ENCODE measurements around the gene ITGB1.

The ITGB1 gene

DNA sequence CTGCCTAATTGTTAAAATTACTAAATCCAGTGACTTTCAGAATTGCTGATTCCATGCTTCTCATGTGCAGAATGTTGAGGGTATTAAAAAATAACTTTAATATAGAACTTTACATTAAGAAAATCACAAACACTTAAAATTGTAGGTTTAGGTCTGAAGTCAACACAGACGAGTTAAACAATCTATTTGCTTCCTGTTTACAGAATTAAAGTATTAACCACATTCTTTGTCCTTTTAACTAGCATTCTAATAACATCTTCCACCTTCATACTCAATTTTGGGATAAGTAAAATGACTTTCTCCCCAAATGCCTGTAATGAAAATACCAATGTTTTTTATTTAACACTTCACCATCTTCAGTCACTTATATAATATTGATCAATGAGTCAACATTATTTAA lies 2.2 kb downstream of the ITGB1 start:
- no peak for DNase-seq

DNA sequence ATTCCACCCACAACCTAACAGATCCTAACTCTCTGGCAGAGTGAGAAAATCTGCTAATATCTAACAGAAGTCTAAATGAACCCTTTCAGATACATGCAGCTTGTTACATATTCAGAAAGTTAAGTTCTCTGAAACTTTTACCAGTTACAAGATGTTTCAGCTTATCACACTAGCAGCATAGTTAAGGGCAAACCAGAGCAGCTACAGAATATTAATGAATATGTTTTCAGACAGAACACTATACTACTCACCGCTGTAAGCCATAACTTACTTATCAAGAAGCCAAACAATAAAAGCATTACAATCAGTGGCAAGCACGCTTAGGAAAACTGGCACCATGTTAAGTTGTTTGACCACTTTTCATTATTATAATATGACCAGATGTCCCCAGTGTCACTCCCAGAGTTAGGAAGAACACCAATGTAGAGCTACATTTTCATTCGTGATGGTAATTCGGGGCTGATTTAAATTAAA lies 2.7 kb downstream of the ITGB1 start:
- DNase-seq, result no peak

DNA sequence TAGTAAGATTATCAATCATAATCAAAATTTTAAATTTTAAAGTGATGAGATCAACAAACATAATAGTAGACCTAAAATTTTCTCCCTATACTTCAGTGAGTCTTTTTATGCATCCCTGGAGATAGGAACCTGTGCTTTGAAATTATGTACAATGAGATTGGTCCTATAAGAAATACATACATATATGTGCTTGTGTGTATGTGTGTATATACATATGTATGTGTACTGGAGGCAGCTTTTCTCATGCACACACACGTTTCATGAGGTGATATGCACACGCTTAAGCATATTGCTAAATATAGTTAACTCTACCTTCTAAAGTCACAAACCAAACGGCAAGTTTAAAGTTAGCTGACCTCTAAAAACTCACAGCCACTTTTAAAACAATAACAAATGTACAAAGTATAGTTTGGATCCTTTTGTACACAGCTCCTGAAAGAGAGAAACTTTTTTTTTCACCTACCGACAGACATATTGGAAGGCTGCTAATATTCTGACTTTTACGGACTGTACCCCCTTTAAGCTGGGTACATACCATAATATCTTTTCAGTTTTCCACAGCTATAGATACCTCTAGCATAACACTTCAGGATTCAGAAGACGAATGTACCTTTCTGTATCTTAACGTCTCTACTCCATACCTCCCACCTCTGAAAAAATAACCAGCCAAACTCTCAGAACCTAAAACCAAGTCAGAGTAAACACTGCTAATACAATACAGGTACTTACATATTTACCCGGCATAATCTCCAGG lies 3.3 kb downstream of the ITGB1 start:
- DNase-seq, result no peak

DNA sequence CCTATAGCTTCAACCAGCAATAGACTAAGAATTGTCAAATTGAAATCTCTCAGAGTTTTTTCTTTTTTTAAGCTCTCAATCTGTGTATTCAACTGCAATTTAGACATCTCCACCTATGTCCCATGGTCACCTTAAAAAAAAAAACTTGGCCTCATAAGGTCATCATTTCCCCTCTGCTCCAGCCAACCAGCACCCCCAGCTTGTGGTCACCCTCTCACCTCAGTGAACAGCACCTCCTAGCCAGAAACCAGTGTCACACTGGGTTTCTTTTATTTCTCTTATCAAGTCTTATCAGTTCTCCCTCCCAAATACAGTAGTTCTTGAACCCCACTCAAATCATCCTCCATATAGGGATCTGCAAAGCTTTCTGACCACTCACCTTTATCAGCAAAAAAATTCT lies 4.0 kb downstream of the ITGB1 start:
- no peak for DNase-seq

DNA sequence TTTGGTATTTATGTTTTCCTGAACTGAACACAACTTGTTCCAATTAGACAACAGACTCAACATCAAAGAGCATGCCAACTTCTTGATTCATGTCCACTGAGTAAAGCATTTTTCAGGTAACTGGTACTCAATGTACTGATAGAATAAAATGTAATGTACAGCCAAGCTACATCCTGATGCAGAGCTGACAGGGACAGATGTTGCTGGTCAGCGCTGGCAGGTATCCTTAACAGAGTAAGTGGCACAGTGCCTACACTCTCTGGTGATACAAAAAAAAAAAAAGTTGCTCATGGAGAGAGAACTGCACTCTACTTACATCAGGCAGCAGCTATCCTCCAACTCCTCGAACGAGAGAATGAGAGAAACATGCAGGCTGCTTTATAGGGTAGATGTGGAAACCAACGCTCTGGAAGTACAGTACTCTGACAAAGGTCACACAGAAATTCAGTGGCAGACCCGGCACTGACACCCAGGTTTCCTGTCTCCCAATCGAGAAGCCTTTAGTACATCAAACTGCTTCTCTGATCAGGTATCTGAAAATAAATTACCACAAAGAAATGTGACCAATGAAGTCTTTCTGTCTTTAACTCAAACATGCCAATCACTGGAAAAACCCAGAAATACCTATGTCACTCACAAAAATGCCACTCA lies 4.6 kb downstream of the ITGB1 start:
- DNase-seq, result no peak

DNA sequence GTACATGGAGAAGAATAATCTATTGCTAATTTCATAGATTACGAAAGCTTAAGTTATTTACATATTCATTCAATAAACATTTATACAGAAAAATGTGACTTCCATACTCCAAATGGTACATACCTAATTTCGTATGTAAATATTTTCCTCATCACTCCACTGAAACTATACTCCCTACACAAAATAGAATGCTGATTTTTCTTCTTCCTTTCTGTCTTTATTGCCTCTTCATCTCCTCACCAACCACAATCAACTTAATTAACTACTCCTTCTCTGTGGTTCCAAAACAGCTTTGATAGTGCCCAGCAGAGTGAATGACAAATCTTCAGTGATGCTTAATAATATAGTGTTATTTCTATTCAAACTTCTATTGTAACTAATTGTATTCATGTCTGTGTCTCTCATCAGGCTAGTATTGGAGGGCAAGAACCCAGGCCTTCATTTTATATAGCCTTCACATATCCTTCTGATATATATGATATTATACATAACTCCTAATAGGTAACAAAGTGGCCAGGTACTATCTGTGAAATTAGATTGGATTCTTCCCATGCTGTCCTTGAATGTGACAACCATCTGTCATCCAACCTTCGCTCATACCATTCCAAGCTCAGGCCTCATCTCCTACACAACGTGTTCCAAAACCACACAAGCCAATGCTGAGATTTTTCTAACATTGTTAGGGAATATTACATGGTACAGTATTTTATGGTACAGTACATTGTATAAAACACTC lies 5.3 kb downstream of the ITGB1 start:
- no peak for DNase-seq

DNA sequence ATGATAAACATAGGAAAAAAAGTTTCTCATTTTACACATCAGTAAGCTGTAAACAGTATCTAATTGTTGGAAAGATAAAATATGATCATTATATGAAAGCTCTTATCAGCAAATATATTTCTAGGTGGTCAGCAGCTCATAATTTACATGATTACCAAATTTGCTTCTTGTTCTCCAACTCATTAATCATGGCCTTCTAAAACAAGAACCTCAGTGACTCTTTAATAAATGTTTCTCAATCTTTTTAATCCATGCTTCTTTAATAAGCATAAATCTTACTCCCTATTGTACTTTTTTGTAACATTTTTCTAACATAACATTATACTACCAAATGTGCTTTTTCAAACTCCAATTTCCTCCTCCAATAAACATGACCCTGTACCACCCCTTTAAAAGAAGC lies 5.9 kb downstream of the ITGB1 start:
- DNase-seq, result no peak

DNA sequence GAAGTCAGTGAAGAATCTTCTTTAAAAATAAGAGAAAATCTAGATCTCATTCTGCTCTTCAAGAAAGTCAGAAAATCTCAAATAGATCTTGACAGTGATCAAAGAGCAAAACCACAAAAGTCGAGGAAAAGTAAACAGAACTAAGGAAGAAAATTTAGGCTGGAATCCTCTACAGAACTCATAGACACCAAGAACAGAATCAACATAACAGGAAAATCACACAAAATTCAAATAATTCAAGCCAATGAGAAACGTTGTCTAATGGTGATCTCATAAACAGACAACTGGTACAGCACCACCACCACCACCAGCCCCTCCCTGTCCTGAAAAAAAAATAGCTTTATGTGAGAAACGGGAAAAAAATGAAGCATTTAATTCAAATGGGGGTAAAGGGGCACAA lies 6.9 kb downstream of the ITGB1 start:
- DNase-seq, result no peak

DNA sequence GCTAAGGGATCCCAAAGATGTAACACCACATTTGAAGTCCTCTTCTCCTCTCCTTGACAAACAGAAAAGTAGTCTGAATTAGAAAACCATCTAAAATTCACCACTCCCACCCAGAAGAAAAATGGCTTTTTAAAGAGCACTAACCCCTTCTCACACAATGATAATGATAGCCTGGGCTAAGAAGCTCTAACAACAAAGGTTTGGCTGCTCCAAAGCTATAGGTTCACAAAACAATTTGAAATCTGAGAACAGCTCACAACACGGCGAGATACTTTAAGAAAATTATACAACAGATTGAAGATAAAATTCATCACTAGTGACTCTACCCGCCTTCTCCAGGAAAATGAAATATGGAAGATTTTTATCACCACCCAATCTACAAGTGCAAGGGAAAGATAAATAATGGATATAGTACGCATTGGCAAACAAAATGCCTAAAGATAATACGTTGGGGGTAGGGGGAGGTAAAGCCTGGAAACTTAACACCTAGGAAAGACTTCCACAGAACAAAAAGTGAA lies 7.4 kb downstream of the ITGB1 start:
- no peak for DNase-seq

DNA sequence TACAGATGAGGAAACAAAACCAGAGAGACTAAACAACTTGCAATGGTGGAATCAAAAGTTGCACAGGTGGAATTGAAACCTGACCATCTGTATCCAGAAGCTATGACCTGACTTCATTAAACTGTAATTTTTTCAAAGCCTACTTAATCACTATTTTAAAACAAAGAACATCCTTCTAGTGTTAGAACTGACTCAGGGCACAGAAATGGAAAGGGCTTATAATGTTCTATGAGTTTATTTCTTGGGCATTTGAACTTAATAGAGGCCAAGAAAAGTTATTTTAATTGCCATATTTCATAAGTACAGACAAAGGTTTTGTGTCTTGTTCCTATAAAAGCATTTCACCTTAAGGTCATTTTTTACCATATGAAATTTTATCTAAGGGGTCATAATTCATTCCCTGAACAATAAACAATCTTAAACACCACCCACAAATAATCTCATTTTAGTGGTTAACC lies 8.8 kb downstream of the ITGB1 start:
- DNase-seq, result no peak

DNA sequence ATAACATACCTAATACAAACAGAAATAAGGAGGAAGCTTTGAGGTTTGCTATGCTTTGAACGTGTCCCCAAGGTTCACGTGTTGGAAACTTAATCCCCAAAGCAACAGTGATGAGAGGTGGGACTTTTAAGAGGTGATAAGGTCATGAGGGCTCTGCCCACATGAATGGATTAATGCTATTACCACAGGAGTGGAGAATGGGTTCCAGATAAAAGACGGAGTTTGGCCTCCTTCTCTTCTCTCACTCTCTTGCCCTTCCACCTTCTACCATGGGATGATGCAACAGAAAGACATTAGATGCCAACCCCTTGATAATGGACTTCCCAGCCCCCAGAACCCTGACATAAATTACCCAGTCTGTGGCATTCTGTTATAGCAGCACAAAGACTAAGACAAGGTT lies 9.6 kb downstream of the ITGB1 start:
- no peak for DNase-seq

DNA sequence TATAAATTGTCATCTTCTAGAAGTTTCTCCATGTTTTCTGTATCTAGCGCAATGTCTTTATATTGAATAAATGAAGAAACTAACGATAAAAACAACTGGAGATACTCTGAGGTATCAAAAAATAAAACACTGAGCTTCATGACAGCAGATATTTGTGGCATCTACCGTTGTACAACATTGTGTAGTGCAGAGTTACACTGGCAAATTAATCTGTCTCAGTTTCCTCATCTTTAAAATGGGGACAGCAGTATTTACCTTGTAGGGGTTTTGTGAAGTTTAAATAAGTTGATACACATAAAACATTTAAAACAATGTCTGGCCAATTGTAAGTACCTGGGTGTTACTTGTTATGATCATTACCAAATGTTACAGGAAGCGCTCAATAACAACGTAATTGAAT lies 10.4 kb downstream of the ITGB1 start:
- DNase-seq, result no peak

DNA sequence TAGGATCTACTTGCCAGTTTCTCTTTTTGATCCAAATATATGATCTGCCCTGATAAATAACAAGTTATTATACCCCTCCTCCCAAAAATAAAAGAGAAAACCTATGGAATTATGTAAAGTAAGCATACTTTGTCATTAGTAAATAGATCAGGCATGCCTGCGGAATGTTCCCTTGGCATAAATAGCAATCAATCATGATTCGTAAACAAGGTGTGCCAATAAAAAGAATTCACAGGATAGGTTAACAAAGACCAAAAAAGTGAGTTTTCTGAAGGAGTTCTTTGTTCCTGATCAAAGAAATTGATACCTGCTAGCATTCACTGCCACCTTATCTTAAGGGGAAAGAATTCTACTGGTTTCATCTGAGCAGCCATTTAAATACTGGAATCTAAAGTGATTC lies 11.9 kb downstream of the ITGB1 start:
- DNase-seq, result no peak

DNA sequence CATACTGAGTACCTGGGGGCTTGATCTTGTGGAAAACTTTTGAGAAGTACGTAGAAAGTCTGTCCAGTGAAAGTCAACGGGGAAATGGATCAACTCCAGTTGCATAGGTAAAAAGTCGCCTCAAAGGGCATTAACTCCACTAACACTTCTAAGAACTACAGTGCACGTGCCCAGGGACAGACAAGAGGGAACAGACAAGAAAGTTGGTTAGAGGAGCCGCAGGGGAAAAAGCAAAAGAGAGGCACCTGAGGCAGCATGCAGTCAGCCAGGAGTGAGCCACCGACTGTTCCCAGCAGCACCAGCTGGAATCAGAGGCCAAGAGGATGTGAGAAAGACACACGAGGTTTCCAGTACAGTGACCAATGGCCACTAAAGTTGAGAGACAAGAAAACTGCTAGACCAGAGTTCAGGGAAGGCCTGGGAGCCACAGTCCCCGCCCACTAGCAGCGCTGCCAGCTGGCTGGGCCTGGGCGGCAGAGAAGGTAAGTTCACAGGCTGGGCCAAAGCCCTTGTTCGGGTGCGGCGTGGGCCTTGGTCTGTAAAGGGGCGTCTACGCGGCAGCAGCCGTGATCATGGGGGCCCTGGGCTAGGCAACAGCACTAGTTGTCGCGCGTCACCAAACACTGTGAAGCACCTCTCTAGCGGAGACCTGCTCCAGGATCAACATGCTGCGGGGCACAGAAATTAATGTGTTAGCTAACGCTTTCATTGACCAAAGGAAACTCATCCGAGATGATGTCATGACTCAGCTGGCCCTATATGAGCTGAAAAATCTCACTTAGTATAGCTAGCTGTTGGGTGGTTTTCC lies 14.0 kb downstream of the ITGB1 start:
- no peak for DNase-seq

DNA sequence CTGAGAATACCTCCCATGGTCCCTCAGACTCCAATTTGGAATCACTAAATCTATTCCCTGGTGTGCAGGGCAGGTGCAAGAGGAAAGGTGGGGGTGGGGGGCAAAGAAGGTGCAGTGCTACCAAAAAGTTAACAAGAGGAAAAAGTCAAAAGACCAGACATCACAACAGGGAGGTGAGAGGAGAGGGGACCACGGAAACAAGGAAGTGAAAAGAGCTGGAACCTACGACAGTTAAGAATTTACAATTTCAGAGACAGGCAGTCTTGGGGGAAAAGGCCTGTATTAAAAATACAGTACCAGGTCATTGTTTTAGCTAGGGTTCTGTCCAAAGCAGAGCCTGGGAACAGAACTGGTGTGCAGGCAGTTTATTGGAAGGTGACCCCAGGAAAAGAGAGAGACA lies 14.6 kb downstream of the ITGB1 start:
- no peak for DNase-seq

DNA sequence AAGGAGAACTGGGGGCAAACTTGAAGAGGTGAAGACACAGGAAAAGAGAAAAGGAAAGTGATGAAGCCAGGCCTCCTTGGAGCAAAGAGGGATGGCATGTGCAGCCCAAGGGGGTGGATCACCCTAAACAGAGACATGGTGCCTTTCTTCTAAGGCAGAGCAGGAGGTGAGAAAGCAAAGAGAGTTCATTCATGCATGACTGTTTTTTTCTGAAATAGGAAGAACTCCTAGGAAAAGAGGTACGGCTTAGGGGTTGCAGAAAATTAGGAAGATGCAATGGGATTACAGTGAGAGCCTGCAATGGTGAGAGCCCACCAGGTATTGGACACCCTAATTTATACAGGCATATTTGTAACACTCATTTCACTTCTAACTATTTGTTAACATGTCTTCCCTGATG lies 15.9 kb downstream of the ITGB1 start:
- no peak for DNase-seq

DNA sequence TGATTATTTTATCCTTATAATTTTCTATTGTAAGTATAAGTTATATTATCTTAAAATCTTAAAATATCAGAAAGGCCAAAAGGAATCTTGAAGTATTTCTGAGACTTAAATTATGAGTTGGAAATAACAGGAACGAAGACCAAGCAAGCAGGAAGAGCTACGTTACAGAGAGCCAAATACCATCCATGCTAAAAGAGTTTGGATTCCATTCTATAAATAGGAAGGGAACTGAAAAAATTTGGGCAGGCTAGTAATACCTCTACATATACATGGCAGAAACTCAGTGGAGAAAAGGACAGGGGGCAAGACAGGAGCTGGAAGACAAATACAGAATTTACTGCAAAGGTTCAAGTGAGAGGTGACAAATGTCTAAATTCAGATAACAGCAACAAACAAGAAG lies 16.7 kb downstream of the ITGB1 start:
- no peak for DNase-seq

DNA sequence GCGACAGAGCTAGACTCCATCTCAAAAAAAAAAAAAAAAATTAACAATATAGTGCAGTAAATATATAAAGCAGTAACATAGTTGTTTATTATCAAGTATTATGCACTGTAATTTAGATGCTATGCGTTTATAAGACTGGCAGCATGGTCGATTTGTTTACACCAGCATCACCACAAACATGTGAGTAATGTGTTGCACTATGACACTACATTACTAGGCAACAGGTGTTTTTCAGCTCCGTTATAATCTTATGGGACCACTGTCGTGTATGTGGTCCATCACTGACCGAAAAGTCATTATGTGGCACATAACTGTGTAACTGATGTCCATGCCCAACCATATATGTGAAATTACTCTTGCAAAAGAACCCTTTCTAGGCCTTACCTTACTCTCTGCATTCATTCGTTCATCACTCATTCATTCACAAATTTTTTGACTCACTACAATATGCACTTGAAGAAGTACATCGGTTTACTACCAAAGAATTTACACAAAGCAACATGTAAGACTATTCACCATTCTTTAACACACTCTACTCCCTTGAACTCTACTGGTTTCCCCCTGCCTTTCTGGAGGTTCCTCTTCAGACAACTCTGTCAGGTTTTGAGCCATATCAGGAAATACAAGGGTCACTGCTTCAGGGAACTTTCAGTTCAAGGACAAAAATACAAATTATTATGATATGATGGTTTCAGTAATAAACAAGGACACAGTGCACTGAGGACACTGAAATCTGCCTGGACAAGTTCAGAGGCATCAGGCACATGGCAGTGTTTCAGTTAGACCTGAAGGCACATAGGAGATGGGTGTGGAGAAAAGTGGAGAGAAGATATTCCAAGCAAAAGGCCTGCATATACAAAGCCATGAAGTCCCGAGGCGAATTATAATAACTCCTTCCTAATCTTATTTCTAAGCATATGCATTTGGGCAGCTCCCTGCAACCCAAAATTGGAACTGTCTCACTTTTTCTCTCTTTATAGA lies 17.4 kb downstream of the ITGB1 start:
- DNase-seq, result no peak

DNA sequence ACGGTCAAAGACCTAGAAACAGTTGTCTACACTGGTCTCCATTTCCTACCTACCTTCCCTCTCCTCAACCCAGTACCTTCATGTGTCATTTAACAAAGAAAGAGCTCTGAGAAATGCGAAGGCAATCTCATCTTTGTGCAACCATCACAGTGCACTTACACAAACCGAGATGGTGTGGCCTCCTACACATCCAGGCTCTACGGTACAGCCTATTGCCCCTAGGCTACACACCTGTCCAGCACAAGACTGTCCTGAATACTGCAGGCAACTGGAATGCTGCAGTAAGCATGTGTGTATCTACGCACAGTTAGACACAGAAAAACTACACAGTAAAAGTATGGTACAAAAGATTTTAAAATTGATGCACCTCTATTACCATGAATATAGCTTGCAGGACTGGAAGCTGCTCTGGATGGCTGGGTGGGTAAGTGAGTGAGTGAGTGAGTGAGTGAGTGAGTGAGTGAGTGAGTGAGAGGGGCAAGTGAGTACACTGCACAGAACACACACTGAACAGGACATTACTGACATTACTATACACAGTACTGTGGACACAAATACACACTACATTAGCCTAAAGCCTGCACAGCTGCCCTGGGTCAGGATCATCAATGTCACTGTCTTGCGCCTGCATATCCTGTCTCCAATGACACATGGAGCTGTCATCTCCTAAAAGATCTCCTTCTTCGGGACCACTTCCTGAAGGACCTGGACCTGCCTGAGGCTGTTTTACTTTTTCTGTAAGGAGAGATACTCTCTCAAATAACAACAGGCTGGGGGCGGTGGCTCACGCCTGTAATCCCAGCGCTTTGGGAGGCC lies 18.5 kb downstream of the ITGB1 start:
- no peak for DNase-seq

Data from hypothalamus (tissue), 51 donors.